Measurements from ENCODE around the gene SPATA13.
"Not testable (repeated sequence)": the region's sequence is repeated elsewhere in the genome, so short reads cannot be mapped to it uniquely, and the experiment has no call there.

Gene SPATA13

GRCh38 chr13:24284889-24285565 lies 124.5 kb downstream of the SPATA13 start:
- no peak for DNase-seq

DNA sequence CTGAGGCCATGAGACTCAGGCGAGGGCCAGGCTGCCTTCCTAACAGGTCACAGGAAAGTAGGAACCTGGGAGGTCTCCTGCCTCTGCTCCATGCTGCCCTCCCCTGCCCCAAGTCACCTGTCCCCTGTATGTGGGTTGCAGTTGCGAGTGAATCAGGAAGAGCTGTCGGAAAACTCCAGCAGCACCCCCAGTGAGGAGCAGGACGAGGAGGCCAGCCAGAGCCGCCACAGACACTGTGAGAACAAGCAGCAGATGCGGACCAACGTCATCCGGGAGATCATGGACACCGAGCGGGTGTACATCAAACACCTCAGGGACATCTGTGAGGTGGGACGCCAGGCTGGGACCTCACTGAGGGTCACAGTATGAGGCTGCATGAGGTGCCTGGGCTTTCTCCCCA lies 126.1 kb downstream of the SPATA13 start:
- DNase-seq: no peak

DNA sequence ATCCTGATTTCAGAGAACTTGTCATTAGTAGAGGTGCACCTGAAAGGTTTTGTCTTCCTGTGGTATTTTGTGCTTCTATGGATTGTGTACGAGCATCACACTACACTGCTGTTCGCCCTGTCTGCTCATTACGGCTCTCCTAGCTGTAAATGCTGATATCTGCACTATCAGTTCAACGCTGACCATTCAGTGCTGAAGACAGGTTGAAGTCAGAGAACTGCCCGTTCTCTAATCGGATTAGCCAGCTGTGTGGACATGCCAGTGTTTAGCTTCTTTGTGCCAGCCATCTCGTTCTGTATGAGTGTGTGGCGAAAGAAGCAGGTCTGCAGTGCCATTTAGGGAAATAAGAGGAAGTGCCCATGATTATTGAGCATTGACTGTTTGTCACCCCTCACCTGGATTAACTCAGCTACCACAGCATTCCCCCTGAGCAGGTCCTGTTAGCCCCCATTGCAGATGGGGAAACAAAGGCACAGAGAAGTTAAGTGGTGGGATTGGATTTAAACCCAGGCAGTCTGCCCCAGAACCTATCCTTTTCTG lies 127.3 kb downstream of the SPATA13 start:
- no peak for DNase-seq

DNA sequence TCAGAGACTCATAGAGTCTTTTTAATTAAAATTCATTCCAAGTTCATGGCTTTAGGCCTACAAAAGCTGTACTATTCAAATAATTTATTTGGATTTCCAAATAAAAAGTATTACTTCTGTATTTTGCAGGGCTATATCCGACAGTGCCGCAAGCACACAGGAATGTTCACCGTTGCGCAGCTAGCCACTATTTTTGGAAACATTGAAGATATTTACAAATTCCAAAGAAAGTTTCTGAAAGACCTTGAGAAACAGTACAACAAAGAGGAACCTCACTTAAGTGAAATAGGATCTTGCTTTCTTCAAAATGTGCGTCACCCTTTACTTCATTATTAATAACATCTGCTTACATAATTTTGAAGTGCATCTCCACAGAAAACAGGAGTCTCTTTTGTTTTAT lies 128.3 kb downstream of the SPATA13 start:
- DNase-seq: no peak

DNA sequence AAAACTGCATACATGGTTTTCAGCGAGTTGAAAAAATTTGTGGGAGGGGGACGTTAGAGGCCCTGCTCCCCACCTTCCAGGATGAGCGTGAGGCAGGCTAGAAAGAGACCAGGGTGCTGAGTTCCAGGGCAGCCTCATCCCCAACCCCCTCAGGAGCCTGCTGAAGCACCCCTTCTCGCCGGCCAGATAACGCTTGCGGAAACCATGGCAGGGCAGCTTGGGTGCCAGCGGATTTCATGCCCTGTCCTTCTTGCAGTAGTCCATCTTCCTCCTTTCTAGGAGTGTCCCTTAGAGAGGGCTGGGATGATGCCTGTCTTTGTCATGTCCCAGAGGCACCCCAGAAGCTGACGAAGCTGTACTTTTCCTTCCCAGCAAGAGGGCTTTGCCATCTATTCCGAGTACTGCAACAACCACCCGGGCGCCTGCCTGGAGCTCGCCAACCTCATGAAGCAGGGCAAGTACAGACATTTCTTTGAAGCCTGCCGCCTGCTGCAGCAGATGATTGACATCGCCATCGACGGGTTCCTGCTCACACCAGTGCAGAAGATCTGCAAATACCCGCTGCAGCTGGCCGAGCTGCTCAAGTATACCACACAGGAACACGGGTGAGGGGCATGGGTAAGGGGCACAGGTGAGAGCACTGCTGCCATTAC lies 129.9 kb downstream of the SPATA13 start:
- DNase-seq: no peak

DNA sequence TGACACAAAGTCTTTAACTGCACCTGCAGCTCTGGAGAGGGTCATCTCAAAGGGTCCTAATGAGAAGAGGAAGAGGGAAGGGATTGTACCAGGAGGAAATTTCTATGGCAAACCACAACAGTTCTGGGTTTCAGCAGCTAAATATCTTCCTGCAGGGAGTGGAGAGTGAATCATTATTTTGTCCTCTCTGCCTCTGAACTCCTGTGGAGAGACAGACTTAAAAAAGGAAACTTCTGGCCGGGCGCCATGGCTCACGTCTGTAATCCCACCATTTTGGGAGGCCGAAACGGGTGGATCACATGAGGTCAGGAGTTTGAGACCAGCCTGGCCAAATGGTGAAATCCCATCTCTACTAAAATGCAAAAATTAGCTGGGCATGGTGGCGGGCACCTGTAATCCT lies 132.0 kb downstream of the SPATA13 start:
- DNase-seq: no peak

- DNase-seq: no peak
Measured at GRCh38 chr13:24293746-24294145, 133.2 kb downstream of the SPATA13 start.

GRCh38 chr13:24299488-24300114 lies 139.1 kb downstream of the SPATA13 start:
- no peak for DNase-seq

DNA sequence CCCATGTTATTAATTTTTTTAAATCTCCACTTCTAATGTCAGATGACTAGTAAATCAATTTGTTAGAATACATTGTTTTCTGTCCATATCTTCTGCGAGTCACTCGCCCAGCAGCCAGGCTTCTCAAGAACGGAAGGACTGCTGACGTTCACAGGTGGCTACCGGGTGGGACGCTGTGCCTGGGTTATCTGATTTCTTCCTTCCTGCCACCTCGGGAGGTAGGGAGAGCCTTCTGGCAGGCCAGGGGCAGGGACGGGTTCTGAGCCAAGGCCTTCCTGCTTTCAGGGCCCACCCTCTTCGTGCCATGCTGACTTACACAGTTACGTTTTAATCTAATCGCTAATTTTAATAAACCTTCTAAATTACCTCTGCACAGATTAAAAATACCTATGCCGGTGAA lies 140.9 kb downstream of the SPATA13 start:
- DNase-seq: no peak

- DNase-seq: no peak
Measured at GRCh38 chr13:24301911-24302310, 141.4 kb downstream of the SPATA13 start.

- DNase-seq: no peak
Measured at GRCh38 chr13:24304620-24305019, 144.1 kb downstream of the SPATA13 start.

GRCh38 chr13:24306632-24307031 lies 146.1 kb downstream of the SPATA13 start:
- DNase-seq: no peak

- no peak for DNase-seq
Measured at GRCh38 chr13:24307211-24308067, 146.9 kb downstream of the SPATA13 start.

DNA sequence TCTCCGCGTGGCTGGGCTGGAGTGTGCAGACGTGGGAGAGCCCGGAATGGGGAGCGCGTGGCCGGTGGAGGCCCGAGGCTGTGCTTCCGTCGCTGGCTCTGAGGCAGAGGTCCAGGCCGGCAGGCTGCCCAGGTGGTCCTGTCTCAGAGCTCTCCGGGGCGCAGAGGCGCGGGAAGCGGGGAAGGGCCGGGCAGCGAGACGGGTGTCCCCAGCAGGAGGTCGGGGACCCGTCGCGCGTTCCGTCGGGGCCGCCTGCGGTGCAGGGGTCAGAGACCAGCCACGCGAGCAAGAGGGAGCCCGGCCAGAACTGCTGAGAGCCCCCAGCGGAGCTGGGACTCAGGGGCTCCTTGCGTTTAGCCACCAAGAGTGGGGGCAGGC lies 147.5 kb downstream of the SPATA13 start:
- no peak for DNase-seq

GRCh38 chr13:24308488-24309020 lies 148.0 kb downstream of the SPATA13 start:
- no peak for DNase-seq

DNA sequence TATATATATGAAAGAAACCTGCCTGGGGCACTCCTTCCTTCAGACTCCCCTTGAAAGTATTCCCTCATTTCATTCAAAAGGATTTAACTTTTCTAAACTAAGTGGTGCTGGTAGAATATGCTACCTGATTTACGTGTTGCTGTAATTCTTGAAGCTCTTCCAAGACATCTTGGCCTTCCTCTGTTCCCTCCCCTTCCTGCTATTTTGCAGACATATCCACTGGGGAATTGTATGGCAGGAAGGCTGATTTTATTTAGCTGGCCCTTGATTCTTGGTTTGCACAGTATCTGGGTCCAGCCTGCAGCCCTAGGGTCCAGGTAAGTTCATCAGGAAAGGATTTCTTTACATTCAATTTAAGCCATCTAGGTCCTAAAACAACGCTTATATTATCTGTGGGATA lies 148.8 kb downstream of the SPATA13 start, which contains the start of gene C1QTNF9:
Gene C1QTNF9 (plus strand): TSS at position 281 of the 400 bp plus-strand sequence. CDS start 6,424 bp downstream, outside the sequence.
- DNase-seq: not testable (repeated sequence)

DNA sequence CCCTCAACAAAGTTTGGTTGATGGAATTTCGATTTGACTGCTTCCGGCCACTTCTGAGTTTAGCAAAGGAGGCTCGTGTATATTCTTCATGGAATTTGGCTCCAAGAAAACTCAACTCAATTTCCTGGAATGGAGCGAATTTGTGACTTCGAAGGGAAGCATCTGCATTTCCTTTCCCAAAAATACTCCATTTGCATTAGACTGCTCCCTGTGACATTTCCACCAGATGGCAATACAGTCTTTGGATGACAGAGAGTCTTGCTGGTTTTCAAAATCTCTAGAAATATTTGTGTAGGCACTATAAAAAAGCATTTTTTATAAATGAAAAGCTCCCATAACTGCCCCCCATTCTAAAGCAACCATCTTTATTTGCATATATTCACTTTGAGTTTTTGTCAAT lies 152.9 kb downstream of the SPATA13 start:
- no peak for DNase-seq

DNA sequence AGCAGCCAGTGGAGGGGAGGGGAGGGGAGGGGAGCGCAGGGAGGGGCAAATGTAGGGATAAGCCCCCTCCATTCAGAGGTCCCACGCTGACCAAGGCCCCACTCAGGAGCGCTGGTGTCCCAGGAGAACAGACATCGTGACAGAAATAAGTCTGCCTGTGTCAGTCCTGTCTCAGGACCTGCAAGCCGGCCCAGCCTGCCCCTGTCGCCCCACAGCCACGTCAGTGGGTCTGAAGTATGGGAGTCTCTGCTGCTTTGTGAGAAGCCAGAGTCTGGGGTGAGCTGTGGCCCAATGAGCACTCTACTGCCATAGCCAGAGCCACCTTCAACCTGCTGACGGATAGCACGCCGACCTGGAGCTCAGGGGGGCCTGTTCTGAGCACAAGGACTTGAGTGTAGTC lies 157.3 kb downstream of the SPATA13 start:
- not testable (repeated sequence) for DNase-seq

- DNase-seq: not testable (repeated sequence)
Measured at GRCh38 chr13:24318878-24319277, 158.4 kb downstream of the SPATA13 start.

- not testable (repeated sequence) for DNase-seq
Measured at GRCh38 chr13:24319641-24320040, 159.1 kb downstream of the SPATA13 start.

- not testable (repeated sequence) for DNase-seq
Measured at GRCh38 chr13:24321416-24321815, 160.9 kb downstream of the SPATA13 start.

GRCh38 chr13:24322470-24322869 lies 161.9 kb downstream of the SPATA13 start:
- not testable (repeated sequence) for DNase-seq

Measured in activated T-cell treated with anti-CD3 and anti-CD28 coated beads, Interleukin-2, amount 50 U/mL, for 48 hours (primary cell).